ENCODE measurements around the gene INSM2. TPM values are rescaled to one million over a fixed set of nuclear protein-coding genes. Genes with fewer than 3 reads are reported as not detected.
A peak's percentile ranks its signal among the peaks of the same experiment; 100 is the strongest.

The INSM2 gene
- total RNA-seq, 1 experiment from 2014 or later = 0.22 TPM

DNA sequence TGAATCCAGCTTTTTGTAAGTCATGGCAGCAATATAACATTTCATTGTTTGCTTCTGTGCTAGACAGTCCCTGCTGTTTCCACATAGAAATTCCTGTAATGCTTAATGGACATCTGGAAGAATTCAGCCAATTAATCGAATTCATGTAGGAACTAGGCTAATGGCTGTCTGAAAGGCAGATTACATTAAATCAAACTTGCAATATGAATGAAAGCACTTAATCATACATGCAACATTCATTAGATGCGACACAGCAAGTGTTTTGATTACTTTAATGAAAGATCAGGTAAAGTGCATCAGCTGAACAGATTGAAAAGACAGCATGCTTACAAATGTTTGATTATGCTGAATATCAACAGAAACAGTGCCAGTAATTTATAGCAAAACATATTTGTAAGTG lies 24.1 kb upstream of the INSM2 start:
- no peak for DNase-seq
- Histone ChIP-seq H3K27me3 (ENCODE audit: low read length) (no peaks in the 10 kb centered on the region), H3K79me2 (ENCODE audit: low read length) (no peaks in the 10 kb centered on the region), H4K20me1 (ENCODE audit: insufficient read depth, low read depth, low read length) (no peaks in the 10 kb centered on the region), H3K4me3 (ENCODE audit: low read length) (no peak overlapping the region), H3K27ac (ENCODE audit: low read length) (no peak overlapping the region), H3K4me2 (ENCODE audit: low read depth, low read length, poor library complexity, severe bottlenecking) (no peak overlapping the region), H3K9me3 (ENCODE audit: low read length) (no peaks in the 10 kb centered on the region), H3K9ac (ENCODE audit: low read length) (no peak overlapping the region), H3K4me1 (ENCODE audit: low read length) (no peaks in the 10 kb centered on the region; the same call in 1 of the 2 replicates), H3K36me3 (ENCODE audit: insufficient read depth, low read length) (no peaks in the 10 kb centered on the region), H2AFZ (ENCODE audit: low read length) (no peak overlapping the region), H3K9me2 (replicated peaks; ENCODE audit: insufficient read depth, low read length) (no peaks in the 10 kb centered on the region)

DNA sequence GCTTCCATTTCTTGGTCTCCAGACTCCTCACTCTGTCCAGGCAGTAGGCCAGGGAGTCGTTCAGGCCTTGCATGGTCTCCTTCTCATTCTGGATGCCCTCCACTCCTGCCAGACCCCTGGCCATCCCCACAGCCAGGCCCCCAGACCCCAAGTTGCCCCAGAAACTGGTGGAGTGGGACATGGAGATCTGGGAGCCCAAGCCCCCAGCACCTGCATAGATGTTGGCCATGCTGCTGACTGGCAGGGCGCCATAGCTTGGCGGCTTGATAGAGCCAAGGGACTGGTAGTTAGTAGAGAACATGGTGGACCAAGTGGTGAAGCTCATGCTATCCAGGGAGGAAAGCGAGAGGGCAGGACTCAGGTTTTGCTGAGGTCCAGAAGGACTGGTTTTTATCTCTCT lies 21.2 kb upstream of the INSM2 start:
- Histone ChIP-seq H3K27ac (ENCODE audit: low read length) (no peak overlapping the region), H3K36me3 (ENCODE audit: insufficient read depth, low read length) (no peaks in the 10 kb centered on the region), H3K9ac (ENCODE audit: low read length) (no peak overlapping the region), H3K9me3 (ENCODE audit: low read length) (no peaks in the 10 kb centered on the region), H3K79me2 (ENCODE audit: low read length) (no peaks in the 10 kb centered on the region), H2AFZ (ENCODE audit: low read length) (no peak overlapping the region), H4K20me1 (ENCODE audit: insufficient read depth, low read depth, low read length) (no peaks in the 10 kb centered on the region), H3K9me2 (replicated peaks; ENCODE audit: insufficient read depth, low read length) (no peaks in the 10 kb centered on the region), H3K27me3 (ENCODE audit: low read length) (no peaks in the 10 kb centered on the region), H3K4me1 (ENCODE audit: low read length) (no peaks in the 10 kb centered on the region; the same call in 1 of the 2 replicates), H3K4me3 (ENCODE audit: low read length) (no peak overlapping the region), H3K4me2 (ENCODE audit: low read depth, low read length, poor library complexity, severe bottlenecking) (no peak overlapping the region)
- no peak for DNase-seq

DNA sequence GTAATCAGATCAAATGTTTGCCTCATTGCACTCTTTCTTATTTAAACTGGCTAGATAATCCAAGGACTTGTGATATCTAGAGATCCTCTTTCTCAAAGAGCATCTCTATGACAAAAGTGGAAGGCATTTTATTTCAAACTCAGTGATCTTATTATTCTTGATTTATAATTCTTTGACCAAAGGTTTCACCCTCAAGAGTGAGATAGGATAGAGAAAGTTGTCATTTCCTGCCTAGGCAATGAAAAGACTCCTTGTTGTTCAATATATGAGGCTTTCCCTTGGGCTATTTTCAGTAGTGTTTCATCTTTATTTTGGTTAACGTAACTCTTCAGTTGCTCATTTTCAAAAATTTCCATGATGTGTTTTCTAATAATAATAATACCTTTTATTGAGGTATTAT lies 18.0 kb upstream of the INSM2 start:
- H3K36me3 ChIP-seq (ENCODE audit: insufficient read depth, low read length) = no peaks in the 10 kb centered on the region
- H3K4me2 ChIP-seq (ENCODE audit: low read depth, low read length, poor library complexity, severe bottlenecking) = no peak overlapping the region
- DNase-seq = no peak
- H3K4me3 ChIP-seq (ENCODE audit: low read length) = no peak overlapping the region
- H3K9me3 ChIP-seq (ENCODE audit: low read length) = no peaks in the 10 kb centered on the region
- no peak overlapping the region for H3K9ac ChIP-seq (ENCODE audit: low read length)
- H3K27ac ChIP-seq (ENCODE audit: low read length) = no peak overlapping the region
- H4K20me1 ChIP-seq (ENCODE audit: insufficient read depth, low read depth, low read length) = no peaks in the 10 kb centered on the region
- H3K4me1 ChIP-seq (ENCODE audit: low read length) = peaks cover 8% of the 10 kb centered on the region
- H3K9me2 ChIP-seq (replicated peaks; ENCODE audit: insufficient read depth, low read length) = no peaks in the 10 kb centered on the region
- H3K27me3 ChIP-seq (ENCODE audit: low read length) = no peaks in the 10 kb centered on the region
- no peaks in the 10 kb centered on the region for H3K79me2 ChIP-seq (ENCODE audit: low read length)
- H2AFZ ChIP-seq (ENCODE audit: low read length) = no peak overlapping the region

DNA sequence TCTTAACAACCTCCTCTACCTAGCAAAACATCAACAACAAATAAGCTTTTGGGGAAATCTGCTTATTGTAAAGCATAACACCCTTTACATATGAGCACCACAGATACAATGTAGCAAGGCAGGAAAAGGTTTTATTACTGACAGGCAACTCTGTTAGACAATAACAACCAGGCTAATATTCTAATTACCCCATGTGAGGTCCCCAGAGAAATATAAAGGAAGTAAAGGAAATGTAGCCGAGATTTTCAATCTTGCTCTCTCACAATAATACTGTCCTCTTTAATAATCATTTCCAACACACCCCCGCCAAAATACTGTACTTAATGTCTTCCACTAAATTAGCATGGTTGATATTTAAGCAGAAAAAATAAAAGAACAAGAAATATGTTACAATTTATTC lies 14.0 kb upstream of the INSM2 start:
- H3K4me2 ChIP-seq (ENCODE audit: low read depth, low read length, poor library complexity, severe bottlenecking) = no peak overlapping the region
- H3K9me3 ChIP-seq (ENCODE audit: low read length) = no peaks in the 10 kb centered on the region
- H3K9me2 ChIP-seq (replicated peaks; ENCODE audit: insufficient read depth, low read length) = no peaks in the 10 kb centered on the region
- H3K4me1 ChIP-seq (ENCODE audit: low read length) = peaks cover 8% of the 10 kb centered on the region
- H3K36me3 ChIP-seq (ENCODE audit: insufficient read depth, low read length) = no peaks in the 10 kb centered on the region
- H4K20me1 ChIP-seq (ENCODE audit: insufficient read depth, low read depth, low read length) = no peaks in the 10 kb centered on the region
- no peaks in the 10 kb centered on the region for H3K79me2 ChIP-seq (ENCODE audit: low read length)
- H3K27ac ChIP-seq (ENCODE audit: low read length) = no peak overlapping the region
- no peak overlapping the region for H2AFZ ChIP-seq (ENCODE audit: low read length)
- H3K27me3 ChIP-seq (ENCODE audit: low read length) = no peaks in the 10 kb centered on the region
- H3K9ac ChIP-seq (ENCODE audit: low read length) = no peak overlapping the region
- no peak overlapping the region for H3K4me3 ChIP-seq (ENCODE audit: low read length)
- no peak for DNase-seq

DNA sequence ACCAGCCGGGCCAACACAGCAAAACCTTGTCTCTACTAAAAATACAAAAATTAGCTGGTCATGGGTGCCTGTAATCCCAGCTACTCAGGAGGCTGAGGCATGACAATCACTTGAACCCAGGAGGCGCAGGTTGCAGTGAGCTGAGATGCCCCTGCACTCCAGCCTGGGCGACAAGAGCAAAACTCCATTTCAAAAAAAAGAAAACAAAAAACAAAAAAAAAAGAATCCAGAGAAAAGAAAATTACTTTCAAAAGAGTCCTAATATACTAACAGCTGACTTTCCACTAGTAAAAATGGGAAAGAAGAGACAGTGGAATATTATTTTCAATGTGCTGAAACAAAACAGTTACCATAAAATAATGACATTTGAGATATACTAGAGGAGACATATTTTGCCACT lies 8.3 kb upstream of the INSM2 start:
- DNase-seq = no peak
- no peaks in the 10 kb centered on the region for H4K20me1 ChIP-seq (ENCODE audit: insufficient read depth, low read depth, low read length)

DNA sequence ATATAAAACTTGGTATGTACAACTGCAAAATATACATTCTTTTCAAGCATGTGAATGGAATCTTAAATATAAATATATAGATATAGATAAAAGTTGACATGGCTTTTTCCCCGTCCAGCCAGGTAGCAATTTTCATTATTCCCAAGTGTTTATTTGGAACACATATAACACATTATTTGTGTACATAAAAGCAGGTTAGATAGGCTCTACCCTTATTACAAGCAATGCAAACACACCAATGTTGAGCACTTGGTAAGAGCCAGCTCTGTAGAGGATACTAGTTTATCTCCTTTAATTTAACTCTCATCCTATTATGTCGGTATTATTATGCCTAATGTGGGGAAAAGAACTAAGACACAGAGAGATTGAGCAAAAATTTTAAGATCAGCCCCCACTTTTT lies 7.0 kb upstream of the INSM2 start:
- Histone ChIP-seq H3K27me3 (ENCODE audit: low read length) (no peaks in the 10 kb centered on the region), H3K9me3 (ENCODE audit: low read length) (no peaks in the 10 kb centered on the region), H3K9ac (ENCODE audit: low read length) (no peak overlapping the region), H3K9me2 (replicated peaks; ENCODE audit: insufficient read depth, low read length) (no peaks in the 10 kb centered on the region), H3K79me2 (ENCODE audit: low read length) (no peaks in the 10 kb centered on the region), H3K4me1 (ENCODE audit: low read length) (no peaks in the 10 kb centered on the region), H3K36me3 (ENCODE audit: insufficient read depth, low read length) (no peaks in the 10 kb centered on the region), H3K4me3 (ENCODE audit: low read length) (no peak overlapping the region), H4K20me1 (ENCODE audit: insufficient read depth, low read depth, low read length) (no peaks in the 10 kb centered on the region), H3K4me2 (ENCODE audit: low read depth, low read length, poor library complexity, severe bottlenecking) (no peak overlapping the region), H2AFZ (ENCODE audit: low read length) (no peak overlapping the region), H3K27ac (ENCODE audit: low read length) (no peak overlapping the region)
- no peak for DNase-seq

More for the DNA sequence above, 8.3 kb upstream of the INSM2 start:
- H3K4me2 ChIP-seq (ENCODE audit: low read depth, low read length, poor library complexity, severe bottlenecking) = no peak overlapping the region
- H3K79me2 ChIP-seq (ENCODE audit: low read length) = no peaks in the 10 kb centered on the region
- H3K4me3 ChIP-seq (ENCODE audit: low read length) = no peak overlapping the region
- no peak overlapping the region for H3K27ac ChIP-seq (ENCODE audit: low read length)
- no peaks in the 10 kb centered on the region for H3K9me3 ChIP-seq (ENCODE audit: low read length)
- H3K27me3 ChIP-seq (ENCODE audit: low read length) = no peaks in the 10 kb centered on the region
- no peaks in the 10 kb centered on the region for H3K9me2 ChIP-seq (replicated peaks; ENCODE audit: insufficient read depth, low read length)
- no peaks in the 10 kb centered on the region for H3K36me3 ChIP-seq (ENCODE audit: insufficient read depth, low read length)
- no peak overlapping the region for H2AFZ ChIP-seq (ENCODE audit: low read length)
- no peaks in the 10 kb centered on the region for H3K4me1 ChIP-seq (ENCODE audit: low read length)
- no peak overlapping the region for H3K9ac ChIP-seq (ENCODE audit: low read length)

DNA sequence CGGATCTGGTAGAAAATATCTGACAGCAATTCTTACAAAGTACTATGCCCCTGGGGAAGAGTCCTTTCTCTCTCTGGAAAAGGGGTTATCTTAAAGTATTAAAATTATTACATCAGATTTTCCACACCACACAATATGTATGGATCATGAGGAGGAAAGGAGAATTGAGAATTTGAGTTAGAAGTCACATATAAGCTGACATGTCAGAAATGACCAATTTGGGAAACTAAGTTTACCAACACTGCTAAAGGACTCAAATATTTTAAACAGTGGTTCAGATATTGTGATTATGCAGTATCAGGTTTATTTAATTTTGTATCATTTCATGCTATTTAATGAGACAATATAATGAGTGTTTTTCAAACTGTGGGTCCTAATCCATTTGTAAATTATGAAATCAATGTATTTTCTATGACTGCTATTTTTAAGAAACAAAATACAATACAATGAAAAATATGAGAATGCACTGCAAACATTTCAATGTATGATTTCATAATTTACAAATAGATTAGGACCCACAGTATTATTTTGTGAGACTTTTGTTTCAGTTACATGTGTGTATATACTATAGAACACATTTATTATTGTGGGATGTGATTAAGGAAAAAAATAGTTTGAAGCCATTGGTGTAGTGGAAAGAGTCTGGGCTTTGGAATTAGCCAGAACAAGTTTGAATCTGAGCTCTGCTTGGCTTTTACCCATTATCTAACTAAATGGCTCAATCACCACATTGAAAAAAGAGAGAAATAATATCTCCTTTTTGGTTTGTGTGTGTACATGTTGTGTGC lies 1.8 kb upstream of the INSM2 start:
- no peaks in the 10 kb centered on the region for H3K79me2 ChIP-seq (ENCODE audit: low read length)
- H3K4me2 ChIP-seq (ENCODE audit: low read depth, low read length, poor library complexity, severe bottlenecking) = no peak overlapping the region
- no peaks in the 10 kb centered on the region for H3K27me3 ChIP-seq (ENCODE audit: low read length)
- H3K4me1 ChIP-seq (ENCODE audit: low read length) = peaks cover 11% of the 10 kb centered on the region
- H3K4me3 ChIP-seq (ENCODE audit: low read length) = no peak overlapping the region
- H2AFZ ChIP-seq (ENCODE audit: low read length) = no peak overlapping the region
- H3K9ac ChIP-seq (ENCODE audit: low read length) = no peak overlapping the region
- no peaks in the 10 kb centered on the region for H4K20me1 ChIP-seq (ENCODE audit: insufficient read depth, low read depth, low read length)
- H3K36me3 ChIP-seq (ENCODE audit: insufficient read depth, low read length) = no peaks in the 10 kb centered on the region
- no peaks in the 10 kb centered on the region for H3K9me3 ChIP-seq (ENCODE audit: low read length)
- no peak for DNase-seq
- H3K9me2 ChIP-seq (replicated peaks; ENCODE audit: insufficient read depth, low read length) = no peaks in the 10 kb centered on the region
- no peak overlapping the region for H3K27ac ChIP-seq (ENCODE audit: low read length)

DNA sequence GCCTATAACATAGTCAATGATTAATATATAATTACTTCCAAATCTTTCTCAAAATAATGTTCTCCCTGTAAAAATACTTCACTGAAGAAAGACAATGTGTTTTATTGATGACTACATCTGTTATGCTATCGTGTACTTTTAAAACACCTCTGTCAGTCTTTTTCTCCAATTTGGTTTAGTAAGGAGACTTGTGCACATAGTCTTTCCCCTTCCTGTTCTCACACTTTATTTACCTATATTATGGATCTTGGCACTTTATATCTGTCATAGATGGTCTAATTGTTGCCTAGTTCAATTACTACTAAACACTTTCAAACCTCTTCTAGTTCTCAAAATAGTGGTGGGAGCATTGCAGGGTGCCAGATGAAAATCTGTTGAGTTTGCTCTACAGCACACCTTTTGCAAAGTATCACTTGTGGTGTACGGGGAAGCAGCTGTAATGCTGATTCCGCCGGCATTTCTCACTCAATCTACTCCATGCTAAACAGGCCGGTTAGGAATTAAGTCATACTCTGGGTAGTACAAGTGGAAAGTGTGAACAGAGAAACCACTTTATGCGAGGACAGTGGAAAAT lies 1.1 kb upstream of the INSM2 start:
- Histone ChIP-seq H3K27ac (ENCODE audit: low read length) (no peak overlapping the region), H3K9me2 (replicated peaks; ENCODE audit: insufficient read depth, low read length) (no peaks in the 10 kb centered on the region), H3K4me1 (ENCODE audit: low read length) (peaks cover 11% of the 10 kb centered on the region), H3K79me2 (ENCODE audit: low read length) (no peaks in the 10 kb centered on the region), H3K36me3 (ENCODE audit: insufficient read depth, low read length) (no peaks in the 10 kb centered on the region), H2AFZ (ENCODE audit: low read length) (peak overlapping the region; percentile 97), H3K4me2 (ENCODE audit: low read depth, low read length, poor library complexity, severe bottlenecking) (peak overlapping the region; percentile 93), H3K9ac (ENCODE audit: low read length) (peak overlapping the region; percentile 70), H3K9me3 (ENCODE audit: low read length) (no peaks in the 10 kb centered on the region), H4K20me1 (ENCODE audit: insufficient read depth, low read depth, low read length) (no peaks in the 10 kb centered on the region), H3K27me3 (ENCODE audit: low read length) (no peaks in the 10 kb centered on the region), H3K4me3 (ENCODE audit: low read length) (peak overlapping the region; percentile 80)
- DNase-seq = peak; percentile 53

All from Karpas-422 (cell line).